Measurements from ENCODE around the gene RAI1. TPM values are rescaled to one million over a fixed set of nuclear protein-coding genes. Genes with fewer than 3 reads are reported as not detected.
A peak's percentile ranks its signal among the peaks of the same experiment; 100 is the strongest.

RAI1 gene
- total and polyA plus RNA-seq, 2 of the 13 experiments (the other 11 are each of a cell fraction or from before 2014, with no cell fraction given) = 3.4 to 5.2 TPM

DNA sequence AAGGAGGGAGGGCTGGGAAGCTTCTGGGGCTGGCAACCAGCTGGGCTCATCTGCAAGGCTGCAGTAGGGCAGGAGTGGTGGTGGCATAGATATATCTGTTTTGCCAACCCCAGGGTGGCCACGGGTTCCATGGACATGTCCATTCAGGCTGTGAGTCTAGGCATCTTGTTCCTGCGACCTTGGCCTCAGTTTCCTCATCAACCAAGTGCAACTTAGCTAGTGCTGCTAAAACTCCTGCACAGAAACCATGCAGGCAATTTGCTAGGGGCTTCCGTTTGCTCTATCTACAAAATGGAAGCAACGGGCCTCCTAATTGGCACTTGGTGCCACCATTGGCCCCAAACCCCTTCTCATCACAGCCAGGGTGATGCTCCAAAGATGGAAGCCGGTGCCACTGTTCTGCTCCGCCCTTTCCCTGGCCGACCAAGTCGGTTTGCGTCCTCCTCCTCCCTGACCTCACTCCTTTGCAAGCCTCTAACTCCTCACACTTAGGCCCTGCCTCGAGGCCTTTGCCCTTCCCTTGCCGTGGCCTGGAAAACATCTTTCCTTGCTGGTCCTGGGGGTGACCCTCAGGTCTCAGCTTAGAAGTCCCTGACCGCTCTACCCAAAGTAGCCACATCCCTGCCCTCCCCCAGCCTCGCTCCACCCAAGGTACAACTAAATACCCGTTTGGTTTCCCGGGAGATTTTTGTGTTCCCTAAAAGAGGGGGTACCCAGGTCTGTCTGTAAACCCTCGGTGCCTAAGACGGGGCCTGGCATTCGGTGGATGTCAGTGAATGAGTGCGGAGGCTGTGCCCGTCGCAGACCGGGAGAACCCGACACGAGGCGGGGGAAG is 154.4 kb downstream of the RAI1 start (continued):
- TF ChIP-seq, protein P1, sequence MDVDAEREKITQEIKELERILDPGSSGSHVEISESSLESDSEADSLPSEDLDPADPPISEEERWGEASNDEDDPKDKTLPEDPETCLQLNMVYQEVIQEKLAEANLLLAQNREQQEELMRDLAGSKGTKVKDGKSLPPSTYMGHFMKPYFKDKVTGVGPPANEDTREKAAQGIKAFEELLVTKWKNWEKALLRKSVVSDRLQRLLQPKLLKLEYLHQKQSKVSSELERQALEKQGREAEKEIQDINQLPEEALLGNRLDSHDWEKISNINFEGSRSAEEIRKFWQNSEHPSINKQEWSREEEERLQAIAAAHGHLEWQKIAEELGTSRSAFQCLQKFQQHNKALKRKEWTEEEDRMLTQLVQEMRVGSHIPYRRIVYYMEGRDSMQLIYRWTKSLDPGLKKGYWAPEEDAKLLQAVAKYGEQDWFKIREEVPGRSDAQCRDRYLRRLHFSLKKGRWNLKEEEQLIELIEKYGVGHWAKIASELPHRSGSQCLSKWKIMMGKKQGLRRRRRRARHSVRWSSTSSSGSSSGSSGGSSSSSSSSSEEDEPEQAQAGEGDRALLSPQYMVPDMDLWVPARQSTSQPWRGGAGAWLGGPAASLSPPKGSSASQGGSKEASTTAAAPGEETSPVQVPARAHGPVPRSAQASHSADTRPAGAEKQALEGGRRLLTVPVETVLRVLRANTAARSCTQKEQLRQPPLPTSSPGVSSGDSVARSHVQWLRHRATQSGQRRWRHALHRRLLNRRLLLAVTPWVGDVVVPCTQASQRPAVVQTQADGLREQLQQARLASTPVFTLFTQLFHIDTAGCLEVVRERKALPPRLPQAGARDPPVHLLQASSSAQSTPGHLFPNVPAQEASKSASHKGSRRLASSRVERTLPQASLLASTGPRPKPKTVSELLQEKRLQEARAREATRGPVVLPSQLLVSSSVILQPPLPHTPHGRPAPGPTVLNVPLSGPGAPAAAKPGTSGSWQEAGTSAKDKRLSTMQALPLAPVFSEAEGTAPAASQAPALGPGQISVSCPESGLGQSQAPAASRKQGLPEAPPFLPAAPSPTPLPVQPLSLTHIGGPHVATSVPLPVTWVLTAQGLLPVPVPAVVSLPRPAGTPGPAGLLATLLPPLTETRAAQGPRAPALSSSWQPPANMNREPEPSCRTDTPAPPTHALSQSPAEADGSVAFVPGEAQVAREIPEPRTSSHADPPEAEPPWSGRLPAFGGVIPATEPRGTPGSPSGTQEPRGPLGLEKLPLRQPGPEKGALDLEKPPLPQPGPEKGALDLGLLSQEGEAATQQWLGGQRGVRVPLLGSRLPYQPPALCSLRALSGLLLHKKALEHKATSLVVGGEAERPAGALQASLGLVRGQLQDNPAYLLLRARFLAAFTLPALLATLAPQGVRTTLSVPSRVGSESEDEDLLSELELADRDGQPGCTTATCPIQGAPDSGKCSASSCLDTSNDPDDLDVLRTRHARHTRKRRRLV (CRISPR knock-in tag; IDR thresholded peaks at IDR 0.05) = peak; percentile 77; the same call in 1 of the 2 replicates
- TF ChIP-seq, protein P2, sequence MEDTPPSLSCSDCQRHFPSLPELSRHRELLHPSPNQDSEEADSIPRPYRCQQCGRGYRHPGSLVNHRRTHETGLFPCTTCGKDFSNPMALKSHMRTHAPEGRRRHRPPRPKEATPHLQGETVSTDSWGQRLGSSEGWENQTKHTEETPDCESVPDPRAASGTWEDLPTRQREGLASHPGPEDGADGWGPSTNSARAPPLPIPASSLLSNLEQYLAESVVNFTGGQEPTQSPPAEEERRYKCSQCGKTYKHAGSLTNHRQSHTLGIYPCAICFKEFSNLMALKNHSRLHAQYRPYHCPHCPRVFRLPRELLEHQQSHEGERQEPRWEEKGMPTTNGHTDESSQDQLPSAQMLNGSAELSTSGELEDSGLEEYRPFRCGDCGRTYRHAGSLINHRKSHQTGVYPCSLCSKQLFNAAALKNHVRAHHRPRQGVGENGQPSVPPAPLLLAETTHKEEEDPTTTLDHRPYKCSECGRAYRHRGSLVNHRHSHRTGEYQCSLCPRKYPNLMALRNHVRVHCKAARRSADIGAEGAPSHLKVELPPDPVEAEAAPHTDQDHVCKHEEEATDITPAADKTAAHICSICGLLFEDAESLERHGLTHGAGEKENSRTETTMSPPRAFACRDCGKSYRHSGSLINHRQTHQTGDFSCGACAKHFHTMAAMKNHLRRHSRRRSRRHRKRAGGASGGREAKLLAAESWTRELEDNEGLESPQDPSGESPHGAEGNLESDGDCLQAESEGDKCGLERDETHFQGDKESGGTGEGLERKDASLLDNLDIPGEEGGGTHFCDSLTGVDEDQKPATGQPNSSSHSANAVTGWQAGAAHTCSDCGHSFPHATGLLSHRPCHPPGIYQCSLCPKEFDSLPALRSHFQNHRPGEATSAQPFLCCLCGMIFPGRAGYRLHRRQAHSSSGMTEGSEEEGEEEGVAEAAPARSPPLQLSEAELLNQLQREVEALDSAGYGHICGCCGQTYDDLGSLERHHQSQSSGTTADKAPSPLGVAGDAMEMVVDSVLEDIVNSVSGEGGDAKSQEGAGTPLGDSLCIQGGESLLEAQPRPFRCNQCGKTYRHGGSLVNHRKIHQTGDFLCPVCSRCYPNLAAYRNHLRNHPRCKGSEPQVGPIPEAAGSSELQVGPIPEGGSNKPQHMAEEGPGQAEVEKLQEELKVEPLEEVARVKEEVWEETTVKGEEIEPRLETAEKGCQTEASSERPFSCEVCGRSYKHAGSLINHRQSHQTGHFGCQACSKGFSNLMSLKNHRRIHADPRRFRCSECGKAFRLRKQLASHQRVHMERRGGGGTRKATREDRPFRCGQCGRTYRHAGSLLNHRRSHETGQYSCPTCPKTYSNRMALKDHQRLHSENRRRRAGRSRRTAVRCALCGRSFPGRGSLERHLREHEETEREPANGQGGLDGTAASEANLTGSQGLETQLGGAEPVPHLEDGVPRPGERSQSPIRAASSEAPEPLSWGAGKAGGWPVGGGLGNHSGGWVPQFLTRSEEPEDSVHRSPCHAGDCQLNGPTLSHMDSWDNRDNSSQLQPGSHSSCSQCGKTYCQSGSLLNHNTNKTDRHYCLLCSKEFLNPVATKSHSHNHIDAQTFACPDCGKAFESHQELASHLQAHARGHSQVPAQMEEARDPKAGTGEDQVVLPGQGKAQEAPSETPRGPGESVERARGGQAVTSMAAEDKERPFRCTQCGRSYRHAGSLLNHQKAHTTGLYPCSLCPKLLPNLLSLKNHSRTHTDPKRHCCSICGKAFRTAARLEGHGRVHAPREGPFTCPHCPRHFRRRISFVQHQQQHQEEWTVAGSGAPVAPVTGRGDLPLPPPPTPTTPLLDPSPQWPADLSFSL (CRISPR knock-in tag; IDR thresholded peaks at IDR 0.05) = no peak
- no peak for TF ChIP-seq ELF4 (CRISPR knock-in tag; IDR thresholded peaks at IDR 0.05; ENCODE audit: borderline replicate concordance)
- no peak for TF ChIP-seq MIER2 (CRISPR knock-in tag; IDR thresholded peaks at IDR 0.05)
- peak; percentile 85; the same call in 1 of the 2 replicates for TF ChIP-seq ZBTB20 (CRISPR knock-in tag; IDR thresholded peaks at IDR 0.05; ENCODE audit: borderline replicate concordance, low read depth)
- TF ChIP-seq, protein P3, sequence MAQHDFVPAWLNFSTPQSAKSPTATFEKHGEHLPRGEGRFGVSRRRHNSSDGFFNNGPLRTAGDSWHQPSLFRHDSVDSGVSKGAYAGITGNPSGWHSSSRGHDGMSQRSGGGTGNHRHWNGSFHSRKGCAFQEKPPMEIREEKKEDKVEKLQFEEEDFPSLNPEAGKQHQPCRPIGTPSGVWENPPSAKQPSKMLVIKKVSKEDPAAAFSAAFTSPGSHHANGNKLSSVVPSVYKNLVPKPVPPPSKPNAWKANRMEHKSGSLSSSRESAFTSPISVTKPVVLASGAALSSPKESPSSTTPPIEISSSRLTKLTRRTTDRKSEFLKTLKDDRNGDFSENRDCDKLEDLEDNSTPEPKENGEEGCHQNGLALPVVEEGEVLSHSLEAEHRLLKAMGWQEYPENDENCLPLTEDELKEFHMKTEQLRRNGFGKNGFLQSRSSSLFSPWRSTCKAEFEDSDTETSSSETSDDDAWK (CRISPR knock-in tag; IDR thresholded peaks at IDR 0.05) = no peak
- TF ChIP-seq, protein P4, sequence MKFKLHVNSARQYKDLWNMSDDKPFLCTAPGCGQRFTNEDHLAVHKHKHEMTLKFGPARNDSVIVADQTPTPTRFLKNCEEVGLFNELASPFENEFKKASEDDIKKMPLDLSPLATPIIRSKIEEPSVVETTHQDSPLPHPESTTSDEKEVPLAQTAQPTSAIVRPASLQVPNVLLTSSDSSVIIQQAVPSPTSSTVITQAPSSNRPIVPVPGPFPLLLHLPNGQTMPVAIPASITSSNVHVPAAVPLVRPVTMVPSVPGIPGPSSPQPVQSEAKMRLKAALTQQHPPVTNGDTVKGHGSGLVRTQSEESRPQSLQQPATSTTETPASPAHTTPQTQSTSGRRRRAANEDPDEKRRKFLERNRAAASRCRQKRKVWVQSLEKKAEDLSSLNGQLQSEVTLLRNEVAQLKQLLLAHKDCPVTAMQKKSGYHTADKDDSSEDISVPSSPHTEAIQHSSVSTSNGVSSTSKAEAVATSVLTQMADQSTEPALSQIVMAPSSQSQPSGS (CRISPR knock-in tag; IDR thresholded peaks at IDR 0.05) = no peak
- TF ChIP-seq SMAD3 (CRISPR knock-in tag; IDR thresholded peaks at IDR 0.05) = no peak
- no peak for TF ChIP-seq ZNF260 (CRISPR knock-in tag; IDR thresholded peaks at IDR 0.05; ENCODE audit: borderline replicate concordance, low read depth)
- TF ChIP-seq NBN (conservative IDR thresholded peaks at IDR 0.05) = no peak
- 0 out of 2 replicates have a peak, but pooled peaks have one; percentile 53 for TF ChIP-seq SP4 (CRISPR knock-in tag; IDR thresholded peaks at IDR 0.05)
- no peak for TF ChIP-seq MAFK (conservative IDR thresholded peaks at IDR 0.05 in 1 of 2, IDR thresholded peaks at IDR 0.05 in 1 of 2; ENCODE audit: low read length in 2 of 2)
- no peak for TF ChIP-seq ZNF775 (CRISPR knock-in tag; IDR thresholded peaks at IDR 0.05; ENCODE audit: borderline replicate concordance)

Measured in HepG2 (cell line).